ENCODE data around the gene BEST2.

- TF ChIP-seq, protein P1, sequence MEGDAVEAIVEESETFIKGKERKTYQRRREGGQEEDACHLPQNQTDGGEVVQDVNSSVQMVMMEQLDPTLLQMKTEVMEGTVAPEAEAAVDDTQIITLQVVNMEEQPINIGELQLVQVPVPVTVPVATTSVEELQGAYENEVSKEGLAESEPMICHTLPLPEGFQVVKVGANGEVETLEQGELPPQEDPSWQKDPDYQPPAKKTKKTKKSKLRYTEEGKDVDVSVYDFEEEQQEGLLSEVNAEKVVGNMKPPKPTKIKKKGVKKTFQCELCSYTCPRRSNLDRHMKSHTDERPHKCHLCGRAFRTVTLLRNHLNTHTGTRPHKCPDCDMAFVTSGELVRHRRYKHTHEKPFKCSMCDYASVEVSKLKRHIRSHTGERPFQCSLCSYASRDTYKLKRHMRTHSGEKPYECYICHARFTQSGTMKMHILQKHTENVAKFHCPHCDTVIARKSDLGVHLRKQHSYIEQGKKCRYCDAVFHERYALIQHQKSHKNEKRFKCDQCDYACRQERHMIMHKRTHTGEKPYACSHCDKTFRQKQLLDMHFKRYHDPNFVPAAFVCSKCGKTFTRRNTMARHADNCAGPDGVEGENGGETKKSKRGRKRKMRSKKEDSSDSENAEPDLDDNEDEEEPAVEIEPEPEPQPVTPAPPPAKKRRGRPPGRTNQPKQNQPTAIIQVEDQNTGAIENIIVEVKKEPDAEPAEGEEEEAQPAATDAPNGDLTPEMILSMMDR (IDR thresholded peaks at IDR 0.05): no peak
- TF ChIP-seq POLR2AphosphoS5 (IDR thresholded peaks at IDR 0.05) (no peak), POLR2A (IDR thresholded peaks at IDR 0.05) (no peak)
These were observed 13.1 kb downstream of the BEST2 start for GRCh38 chr19:12764698-12765097.
